ENCODE results near the gene TTLL11.
"Not testable (repeated sequence)": the region's sequence is repeated elsewhere in the genome, so short reads cannot be mapped to it uniquely, and the experiment has no call there.

The TTLL11 gene

DNA sequence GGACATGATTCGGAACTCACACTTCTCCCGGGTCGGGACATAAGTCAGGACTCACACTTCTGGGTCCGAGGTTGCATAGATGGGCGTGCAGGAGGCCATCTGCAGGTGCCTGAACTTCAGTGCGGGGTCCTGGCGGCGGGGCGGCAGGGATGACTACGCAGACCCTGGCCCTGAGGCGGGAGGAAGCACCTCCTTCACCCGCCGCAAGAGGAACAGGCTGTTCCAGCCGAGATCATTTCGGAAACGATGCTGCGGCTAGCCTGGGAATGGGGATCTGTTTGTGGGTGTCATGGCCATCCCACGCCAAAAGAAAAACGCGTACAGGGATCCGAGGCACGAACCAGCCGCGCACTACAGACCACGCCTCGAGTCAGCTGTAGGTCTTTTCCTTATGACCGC lies 196.6 kb downstream of the TTLL11 start:
- no peak for DNase-seq

DNA sequence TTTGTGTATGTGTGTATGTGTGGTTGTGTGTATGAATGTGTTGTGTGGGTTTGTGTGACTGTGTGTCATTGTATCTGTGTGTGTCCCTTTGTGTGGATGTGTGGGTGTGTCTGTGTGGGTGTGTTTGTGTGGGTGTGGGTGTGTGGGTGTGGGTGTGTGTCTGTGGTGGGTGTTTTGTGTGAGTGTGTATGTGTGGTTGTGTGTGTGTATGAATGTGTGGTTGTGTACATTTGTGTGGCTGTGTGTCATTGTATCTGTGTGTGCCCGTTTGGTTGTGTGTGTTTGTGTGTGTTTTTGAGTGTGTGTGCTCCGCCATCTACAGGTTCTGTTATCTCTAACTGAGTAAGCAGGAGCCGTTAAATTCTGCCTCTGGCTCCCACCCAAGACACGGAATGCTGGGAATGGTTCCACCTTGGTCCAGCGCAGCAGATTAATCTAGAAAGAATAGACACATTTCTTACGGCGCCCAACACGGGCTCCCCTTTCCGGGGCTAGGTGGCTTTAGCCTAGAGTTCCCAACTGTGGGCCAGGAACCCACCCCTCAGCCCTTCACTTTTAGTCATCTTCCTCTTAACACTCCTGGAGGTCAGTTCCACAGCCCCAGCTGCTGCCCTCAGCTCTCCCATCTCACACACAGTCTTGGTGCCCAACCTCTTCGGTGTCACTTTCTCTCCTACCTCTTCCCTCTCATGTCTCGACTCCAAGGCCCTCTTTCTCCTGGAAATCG lies 197.1 kb downstream of the TTLL11 start:
- no peak for DNase-seq

DNA sequence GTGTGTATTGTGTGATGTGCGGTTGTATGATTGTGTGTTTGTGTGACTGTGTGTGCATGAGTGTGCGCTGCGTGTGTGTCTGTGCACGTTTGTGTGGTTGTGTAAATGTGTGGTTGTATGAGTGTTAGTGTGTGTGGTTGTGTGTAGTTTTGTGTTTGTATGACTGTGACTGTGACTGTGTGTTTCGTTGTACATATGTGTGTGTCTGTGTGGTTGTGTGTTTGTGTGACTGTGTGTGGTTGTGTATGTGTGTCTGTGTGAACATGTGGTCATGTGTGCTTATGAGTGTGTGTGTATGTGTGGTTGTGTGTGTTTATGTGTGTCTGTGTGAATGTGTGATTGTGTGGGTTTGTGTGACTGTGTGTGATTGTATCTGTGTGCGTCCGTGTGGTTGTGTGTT lies 197.8 kb downstream of the TTLL11 start:
- no peak for DNase-seq

DNA sequence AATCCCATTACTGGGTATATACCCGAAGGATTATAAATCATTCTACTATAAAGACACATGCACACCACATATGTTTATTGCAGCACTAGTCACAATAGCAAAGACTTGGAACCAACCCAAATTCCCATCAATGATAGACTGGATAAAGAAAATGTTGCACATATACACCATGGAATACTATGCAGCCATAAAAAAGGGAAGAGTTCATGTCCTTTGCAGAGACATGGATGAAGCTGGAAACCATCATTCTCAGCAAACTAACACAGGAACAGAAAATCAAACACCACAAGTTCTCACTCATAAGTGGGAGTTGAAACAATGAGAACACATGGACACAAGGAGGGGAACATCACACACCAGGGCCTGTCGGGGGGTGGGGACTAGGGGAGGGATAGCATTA lies 198.7 kb downstream of the TTLL11 start:
- DNase-seq: not testable (repeated sequence)

DNA sequence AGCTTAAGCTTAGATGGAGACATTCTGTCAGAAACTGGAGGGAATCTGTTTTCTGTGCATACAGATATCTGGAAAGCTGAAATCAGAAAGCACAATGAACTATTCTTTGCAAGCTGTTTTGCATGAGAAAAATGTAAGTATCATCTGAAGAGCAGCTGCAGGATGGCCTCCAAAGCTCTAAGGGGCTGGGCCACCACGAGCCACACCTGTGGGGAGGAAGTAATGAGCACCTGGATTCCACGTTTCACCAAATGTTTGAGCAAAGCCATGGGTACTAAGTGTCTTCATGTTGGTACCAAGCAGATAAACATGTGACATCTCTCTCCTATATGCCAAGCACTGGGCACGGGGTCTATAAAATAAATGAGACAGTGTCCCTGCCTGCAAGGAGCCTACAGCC lies 199.3 kb downstream of the TTLL11 start:
- DNase-seq: no peak

DNA sequence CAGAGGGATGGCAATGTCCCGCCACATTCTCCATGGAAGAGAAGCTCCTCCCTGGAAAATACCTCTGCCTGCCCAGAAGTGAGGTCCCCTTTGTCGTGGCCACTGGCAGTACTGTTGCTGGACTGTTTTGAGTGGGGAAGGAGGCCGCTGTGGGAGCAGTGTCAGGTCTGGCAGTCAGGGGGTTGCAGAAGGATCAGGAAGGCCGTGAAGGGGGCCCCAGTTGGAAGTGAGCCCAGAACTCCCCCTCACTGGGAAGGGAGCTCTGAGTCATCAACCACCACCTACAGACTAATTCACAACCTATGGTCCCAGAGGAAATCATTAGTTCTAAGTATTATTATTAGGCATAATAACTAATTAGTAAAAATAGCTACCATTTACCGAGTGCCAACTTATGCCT lies 200.4 kb downstream of the TTLL11 start:
- DNase-seq: no peak

DNA sequence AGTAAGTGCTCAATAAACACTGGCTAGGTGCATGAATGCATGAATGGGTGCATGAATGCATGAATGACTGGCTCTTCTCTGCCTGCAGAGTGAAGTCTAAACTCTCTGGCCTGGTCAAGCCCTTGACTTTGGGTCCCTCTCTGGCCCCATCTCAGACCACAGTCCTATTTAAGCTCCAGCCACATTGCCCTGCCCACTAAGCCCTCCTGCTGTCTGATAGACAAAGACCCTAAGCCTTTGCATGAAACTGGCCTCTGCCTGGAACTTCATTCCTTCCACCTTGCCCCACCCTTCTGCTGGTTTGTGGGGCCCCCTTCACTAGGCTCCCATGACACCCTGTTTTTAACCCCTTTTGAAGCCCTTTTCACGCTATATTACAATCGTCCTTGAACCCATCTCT lies 202.4 kb downstream of the TTLL11 start:
- DNase-seq: no peak

DNA sequence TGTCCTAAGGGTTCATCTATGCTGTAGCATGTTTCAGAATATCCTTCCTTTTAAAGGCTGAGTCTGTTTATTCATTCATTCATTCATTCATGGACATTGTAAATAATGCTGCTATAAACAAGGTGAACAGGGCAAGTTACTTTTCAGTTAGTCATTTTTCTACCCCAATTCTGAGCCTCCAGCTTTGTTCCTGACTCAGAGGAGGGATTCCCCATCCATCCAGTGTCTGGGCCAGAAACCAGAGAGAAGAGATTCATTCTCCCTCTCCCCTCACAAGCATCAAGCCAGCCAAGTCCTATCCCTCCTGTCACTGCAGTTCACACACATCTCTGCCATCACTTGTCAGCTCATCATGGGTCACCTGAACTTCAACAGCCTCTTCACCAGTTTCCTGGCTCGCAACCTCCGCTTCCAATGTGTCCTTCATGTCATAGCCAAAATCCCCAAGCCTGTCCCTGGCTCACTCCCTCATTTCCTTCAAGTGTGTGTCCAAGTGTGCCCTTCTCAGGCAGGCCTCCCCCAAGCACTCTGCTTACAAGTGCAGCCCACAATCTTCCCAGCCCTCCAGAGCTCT lies 203.0 kb downstream of the TTLL11 start:
- no peak for DNase-seq

DNA sequence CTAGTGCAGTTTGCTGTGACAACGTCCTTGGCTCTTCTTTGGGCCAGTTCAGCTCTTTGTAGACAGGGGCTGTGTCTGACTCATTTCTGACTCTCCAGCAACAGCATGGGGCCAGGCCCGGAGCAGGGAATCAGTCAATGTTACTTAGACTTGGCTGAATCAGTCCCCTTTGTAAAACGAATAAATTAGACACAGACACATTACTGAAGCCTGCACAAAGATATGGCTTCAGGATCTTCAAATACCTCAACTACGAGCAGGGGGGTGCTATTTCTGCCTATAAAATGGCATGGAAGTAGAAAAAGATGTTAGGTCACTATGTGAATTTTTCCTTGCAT lies 204.7 kb downstream of the TTLL11 start:
- no peak for DNase-seq

DNA sequence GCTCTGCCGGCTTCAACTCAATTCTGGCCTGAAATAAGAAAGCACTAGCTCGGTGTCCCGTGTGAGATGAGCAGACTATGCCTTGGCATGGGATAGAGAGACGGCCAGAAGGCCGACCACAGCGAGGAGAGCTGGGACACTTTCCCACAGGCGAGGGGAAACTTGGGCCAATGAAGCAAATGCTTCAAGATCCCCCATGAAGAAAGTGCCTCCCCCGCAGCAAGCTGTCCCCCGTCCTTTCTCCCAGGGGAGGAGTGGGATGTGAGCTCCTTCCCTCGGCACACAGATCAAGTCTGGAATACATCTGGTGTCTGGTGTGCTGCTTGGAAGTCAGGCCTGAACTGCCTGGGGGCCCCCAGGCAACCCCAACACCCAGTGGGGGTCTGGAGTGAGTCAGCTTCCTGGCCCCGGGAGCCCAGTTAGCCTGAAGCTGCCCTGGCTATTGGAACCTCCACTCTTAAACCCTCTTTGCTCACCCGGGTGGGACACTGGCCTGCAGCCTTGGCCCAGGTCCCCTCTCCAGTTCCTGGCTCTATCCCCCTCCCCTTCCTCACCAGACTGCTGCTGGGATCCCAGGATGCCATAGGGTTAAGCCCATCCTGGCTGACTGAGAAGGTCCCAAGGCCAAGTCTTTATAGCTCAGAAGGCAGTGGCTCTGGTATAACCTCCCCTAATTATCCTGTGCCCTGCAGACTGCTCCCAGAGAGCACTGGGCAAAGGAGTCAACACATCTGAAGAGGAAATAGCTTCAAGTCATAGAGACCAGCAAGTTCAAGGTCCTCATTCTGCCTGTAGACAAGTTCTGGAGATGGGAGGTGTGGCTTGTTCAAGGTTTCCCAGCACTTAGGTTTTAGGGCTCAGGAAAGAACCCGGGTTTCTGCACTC lies 205.3 kb downstream of the TTLL11 start:
- no peak for DNase-seq

DNA sequence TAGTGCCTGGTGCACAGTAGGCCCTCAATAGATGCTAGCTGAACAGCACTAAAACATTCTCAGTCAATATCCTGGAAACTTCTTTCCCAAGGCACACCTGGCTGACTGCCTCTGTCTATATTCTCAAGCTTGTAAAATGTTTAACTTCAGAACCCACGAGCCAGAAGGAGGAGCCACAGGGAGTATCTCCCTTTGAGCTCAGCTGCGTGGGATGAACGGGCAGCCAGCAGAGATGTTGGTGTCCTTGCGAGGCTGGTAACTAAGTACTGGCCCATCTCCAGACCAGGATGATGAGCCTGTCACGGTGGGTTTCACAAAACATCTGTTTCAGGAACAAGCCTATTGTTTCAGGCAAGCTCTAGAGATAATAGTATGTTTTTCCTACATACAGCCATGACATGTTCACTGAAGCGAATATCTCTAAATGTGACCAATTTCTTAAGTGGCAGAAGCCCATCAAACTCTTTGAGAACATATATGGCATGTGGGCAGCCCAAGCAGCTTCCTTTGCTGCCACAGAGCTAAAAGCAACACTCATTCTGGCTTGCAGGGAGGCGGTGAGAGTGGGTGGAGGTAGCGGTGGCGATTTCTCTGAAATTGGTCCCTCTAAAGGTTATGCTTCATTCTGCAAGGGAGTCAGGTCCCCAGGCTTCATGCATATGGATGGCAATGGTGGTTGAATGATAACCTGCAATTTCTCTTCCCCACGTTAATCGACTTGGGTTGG lies 206.2 kb downstream of the TTLL11 start:
- DNase-seq: no peak

DNA sequence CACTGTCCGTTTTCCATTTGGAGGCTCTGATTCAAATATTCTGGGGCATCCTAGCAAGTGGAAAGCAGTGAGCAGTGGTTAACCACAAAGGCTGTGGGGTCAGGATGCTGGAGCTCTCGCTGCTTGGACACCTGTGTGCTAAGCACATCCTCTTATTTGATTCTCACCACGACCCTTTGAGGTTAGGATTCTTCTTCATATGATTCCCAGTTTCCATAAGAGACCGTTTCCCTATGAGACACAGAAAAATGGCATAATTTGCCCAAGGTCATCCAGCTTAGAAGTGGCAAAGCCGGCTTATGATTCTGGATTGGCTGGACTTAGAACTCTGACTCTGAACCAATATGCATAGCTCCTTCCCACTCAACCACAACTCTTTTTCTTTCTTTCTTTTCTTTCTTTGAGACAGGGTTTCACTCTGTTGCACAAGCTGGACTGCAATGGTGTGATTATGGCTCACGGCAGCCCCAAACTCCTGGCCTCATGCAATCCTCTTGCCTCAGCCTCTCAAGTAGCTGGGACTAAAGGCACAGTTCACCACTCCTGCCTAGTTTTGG lies 207.7 kb downstream of the TTLL11 start:
- no peak for DNase-seq

DNA sequence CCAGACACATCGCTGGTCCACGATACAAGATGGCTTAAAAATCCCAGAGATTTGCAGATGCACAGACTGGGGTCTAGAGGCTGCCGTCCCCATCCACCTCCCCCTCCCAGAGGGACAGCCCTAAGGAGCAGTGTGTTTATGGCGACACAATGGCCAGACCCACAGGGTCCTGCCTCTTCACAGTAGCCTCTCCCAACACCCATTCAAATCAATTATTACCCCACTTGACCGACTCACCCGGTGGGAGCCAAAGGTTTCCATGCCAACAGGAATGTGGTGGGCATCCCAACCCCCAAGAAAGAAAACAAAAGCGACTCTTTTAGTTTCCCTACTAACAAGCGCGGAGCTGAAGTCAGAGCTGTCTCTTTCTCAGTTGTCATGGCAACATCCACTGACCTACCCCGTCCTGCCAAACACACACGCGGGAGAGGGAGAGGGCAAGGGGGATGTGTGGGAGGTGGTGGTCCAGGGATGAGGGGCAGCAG lies 209.0 kb downstream of the TTLL11 start:
- no peak for DNase-seq

DNA sequence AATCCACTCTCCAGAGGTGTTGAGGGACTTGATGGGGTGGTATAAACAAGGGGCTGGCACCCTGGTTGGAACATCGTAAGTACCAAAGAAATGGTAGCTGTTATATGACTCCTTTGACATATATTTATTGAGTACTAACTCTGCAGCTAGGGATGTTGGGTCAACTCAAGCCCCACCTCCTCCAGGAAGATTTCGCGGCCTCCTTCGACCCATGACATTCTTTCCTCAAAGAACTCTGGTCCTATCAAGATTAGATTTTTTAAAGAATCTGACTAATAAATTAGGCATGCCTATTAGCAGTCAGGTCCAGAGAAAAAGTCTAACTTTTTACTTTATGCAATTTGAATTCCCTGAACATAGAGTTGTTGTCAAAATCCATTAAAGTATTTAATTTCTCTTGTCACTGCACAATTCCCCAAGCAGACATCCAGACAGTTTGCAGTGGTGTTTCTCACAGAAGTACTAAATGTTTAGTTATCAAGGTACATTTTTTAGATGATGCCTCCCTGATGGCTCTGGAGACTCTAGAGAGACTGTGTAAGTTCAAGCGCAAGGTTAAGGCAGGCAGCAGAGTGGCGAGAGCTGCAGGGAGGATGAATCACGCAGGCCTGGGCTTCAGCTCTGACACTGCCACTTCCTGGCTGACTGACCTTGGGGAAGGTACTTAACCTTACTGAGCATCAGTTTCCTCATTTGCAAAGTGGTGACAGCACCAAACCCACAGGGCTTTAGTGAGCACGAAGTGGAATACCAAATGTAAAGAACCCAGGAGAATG lies 209.6 kb downstream of the TTLL11 start:
- no peak for DNase-seq

DNA sequence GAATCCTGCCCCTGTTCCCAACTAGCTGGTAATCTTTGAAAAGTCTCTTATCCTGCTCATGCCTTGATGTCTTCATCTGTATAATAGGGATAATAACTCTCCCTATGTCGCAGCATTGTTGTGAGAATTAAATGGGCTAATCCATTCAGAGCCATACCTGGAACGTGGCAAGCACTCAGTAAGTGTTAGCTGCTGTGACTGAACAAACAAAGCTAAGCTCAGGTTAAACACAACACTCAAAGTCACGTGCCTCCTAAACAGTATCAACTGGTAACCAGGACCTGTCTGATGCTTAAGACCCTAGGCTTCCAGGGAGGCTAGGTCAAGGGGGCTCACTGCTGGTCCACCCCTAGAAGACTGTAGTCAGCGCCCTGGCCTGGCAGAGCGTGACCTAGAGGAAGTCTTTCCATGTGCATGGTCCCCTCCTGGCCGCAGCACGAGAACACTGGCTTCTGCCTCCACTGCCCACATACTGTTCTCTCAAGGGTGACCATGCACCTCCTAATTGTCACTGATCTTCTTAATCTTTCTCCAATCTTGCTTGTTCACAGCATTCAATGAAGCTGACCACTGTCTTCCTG lies 211.1 kb downstream of the TTLL11 start:
- no peak for DNase-seq

DNA sequence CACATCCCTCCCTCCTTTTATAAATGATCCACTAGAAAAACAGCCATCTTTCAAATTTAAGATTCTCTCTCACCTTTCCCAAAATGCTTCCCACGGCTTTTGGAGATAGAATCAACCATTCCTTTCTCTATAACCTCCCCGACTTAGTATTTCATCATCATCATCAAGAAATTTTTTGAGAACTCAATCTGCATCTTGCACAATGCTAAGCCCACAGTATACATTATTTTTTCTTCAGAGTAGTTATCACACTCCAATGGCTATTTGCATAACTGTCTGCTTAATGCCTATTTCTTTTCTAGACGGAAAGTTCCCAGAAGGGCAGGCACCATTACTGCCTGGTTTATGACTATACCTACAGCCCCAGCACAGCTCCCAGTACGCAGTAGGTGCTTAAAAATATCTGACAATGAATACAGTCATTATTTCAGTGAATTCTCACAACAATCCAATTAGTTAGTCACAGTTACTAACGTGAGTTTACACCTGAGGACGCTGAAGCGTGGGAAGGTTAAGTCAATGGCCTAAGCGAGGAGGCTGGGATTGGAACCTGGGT lies 212.7 kb downstream of the TTLL11 start:
- DNase-seq: no peak

DNA sequence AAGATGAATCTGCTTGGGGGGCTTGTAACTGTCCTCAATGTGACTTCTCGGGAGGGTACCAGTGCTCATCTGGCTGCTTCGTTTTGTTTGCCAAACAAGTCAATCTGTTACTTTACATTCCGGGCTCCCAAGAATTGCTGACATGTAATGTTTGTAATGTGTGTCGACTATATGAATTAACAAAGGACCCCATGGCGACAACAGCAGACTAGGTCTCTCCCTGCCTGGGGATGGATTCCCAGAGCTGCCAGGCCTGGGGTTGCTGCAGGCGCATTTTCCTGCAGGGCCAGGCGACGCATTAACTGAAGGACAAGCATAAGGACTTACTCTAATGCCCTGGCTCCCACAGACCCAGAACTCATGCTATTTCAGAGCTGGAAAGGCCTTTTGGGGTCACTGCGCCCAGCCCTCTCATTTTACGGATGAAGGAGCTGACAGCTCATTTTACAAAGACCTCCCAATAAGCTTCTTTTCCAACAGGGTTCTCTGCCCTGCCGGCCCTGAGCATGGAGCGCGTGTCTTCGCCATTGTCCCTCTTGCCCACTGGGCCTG lies 214.8 kb downstream of the TTLL11 start:
- DNase-seq: no peak

DNA sequence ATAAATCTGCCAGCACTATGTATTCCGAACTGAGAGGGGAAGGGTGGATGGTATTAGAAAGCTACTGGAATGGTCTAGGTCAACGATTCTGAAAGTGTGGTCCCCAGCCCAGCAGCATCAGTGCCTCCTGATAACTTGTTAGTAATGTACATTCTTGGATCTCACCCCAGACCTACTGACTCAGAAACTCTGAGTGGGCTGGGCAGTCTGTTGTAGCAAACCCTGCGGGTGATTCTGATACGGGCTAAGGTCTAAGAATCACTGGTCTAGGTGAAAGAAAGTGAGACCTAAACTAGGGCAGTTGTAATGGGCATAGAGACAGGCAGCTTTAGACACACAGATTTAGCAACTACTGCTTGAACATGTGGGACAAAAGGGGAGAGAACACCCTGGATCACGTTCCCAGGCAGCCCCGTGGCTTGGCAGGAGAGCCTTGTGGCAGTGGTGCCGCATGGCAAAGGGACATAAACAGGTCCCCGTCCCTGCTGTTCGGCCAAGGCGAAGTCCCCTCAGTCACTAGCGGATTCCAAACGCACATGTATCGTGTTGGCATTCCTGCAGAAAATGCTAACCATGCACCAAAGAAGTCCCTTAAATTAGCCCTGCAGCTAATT lies 216.3 kb downstream of the TTLL11 start:
- DNase-seq: no peak

DNA sequence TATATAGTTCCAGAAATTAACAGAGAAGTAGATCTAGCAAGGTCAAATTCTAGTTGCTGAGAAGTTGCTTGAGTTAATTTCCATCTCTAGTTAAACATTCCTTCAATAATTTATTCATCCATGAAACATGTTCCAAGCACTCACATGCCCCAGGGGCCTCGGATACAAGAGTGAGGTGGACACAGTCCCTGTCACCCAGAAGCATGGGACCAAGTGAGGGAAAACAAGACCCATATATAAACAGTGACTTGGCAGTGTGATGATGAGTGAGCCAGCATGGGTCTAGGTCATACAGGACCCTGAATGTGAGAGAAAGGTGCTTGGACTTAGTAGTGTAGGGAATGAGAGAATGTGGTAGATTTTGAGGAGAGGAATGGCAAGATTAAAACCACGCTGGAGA lies 216.9 kb downstream of the TTLL11 start:
- no peak for DNase-seq

DNA sequence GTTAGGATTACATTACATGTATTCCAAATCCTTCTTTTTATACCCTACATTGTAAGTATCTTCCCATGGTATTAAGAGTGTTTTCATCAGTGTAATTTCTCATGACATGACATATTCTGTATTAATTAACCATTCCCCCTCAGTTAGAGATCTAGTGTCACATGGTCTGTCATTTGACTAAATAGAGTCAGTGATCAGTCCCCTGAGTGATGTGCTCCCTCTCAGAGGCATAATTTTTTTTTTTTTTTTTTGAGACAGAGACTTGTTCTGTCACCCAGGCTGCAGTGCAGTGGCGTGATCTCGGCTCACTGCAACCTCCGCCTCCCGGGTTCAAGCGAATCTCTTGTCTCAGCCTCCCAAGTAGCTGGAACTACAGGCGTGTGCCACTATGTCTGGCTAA lies 218.6 kb downstream of the TTLL11 start:
- no peak for DNase-seq

Measured in CD4-positive, alpha-beta T cell treated with Interleukin-17A for 1 hour (primary cell).